CD4-positive, alpha-beta memory T cell (primary cell): ENCODE measurements around the gene SLC45A1. TPM values are rescaled to one million over a fixed set of nuclear protein-coding genes. Genes with fewer than 3 reads are reported as not detected.

Experiments
- CTCF ChIA-PET: fragments of 350-600 bp; sonication (Branson Sonifier 250); formaldehyde crosslinking; loops from one replicate; lab custom pipeline; 2021; ENCODE audit warnings: inconsistent platforms; ENCODE audit not compliant: partially characterized antibody; lab: Charles Lee
- POLR2A ChIA-PET: fragments of 350-600 bp; sonication (Branson Sonifier 250); formaldehyde crosslinking; loops from one replicate; lab custom pipeline; 2021; ENCODE audit not compliant: partially characterized antibody; lab: Charles Lee
- DNase-seq, 5 donors: peaks; one replicate each; pipeline versions ENCODE4 v3.0.0 to v3.0.0-alpha.2; 2020 to 2022; ENCODE audit warnings: mixed read lengths in 1 of 5
- H3K27ac ChIP-seq: one replicate; pipeline ENCODE4 v1.7.0; 2013; ENCODE audit warnings: low read depth, low read length
- H3K27me3 ChIP-seq: 2 replicates; pipeline ENCODE4 v1.7.0; 2013; ENCODE audit warnings: mild to moderate bottlenecking, low read length, moderate library complexity; ENCODE audit not compliant: insufficient read depth
- H3K36me3 ChIP-seq: 2 replicates; pipeline ENCODE4 v1.7.0; 2013; ENCODE audit warnings: mild to moderate bottlenecking, low read length, moderate library complexity; ENCODE audit not compliant: insufficient read depth
- H3K4me1 ChIP-seq: 2 replicates; pipeline ENCODE4 v1.7.0; 2013; ENCODE audit warnings: mild to moderate bottlenecking, low read length, moderate library complexity; ENCODE audit not compliant: insufficient read depth
- H3K4me3 ChIP-seq, 2 donors: one replicate each; pipeline ENCODE4 v1.7.0; 2013; ENCODE audit warnings: low read length in 2 of 2, mild to moderate bottlenecking in 1 of 2
- H3K9me3 ChIP-seq, 2 donors: one replicate each; pipeline ENCODE4 v1.7.0; 2013; ENCODE audit warnings: low read length in 2 of 2, control low read depth in 1 of 2; ENCODE audit not compliant: control insufficient read depth in 1 of 2
- H3K27ac Mint-ChIP-seq, 7 donors: one replicate each; pipeline ENCODE4 v1.8.0; 2020 to 2021; ENCODE audit warnings: mixed read lengths in 7 of 7, mild to moderate bottlenecking in 6 of 7, inconsistent platforms in 3 of 7, moderate library complexity in 3 of 7
- H3K27me3 Mint-ChIP-seq, 2 donors: one replicate each; pipeline ENCODE4 v1.8.0; 2020 to 2021; ENCODE audit warnings: mixed read lengths in 2 of 2
- H3K36me3 Mint-ChIP-seq, 2 donors: one replicate each; pipeline ENCODE4 v1.8.0; 2020 to 2021; ENCODE audit warnings: mixed read lengths in 2 of 2, inconsistent platforms in 1 of 2, mild to moderate bottlenecking in 1 of 2
- H3K4me1 Mint-ChIP-seq, 4 donors: one replicate each; pipeline ENCODE4 v1.8.0; 2020 to 2021; ENCODE audit warnings: mixed read lengths in 4 of 4, mild to moderate bottlenecking in 1 of 4
- H3K4me3 Mint-ChIP-seq, 8 donors: one replicate each; pipeline ENCODE4 v1.8.0; 2020 to 2021; ENCODE audit warnings: mixed read lengths in 8 of 8, mild to moderate bottlenecking in 7 of 8, moderate library complexity in 6 of 8, inconsistent platforms in 3 of 8
- H3K9me3 Mint-ChIP-seq, 8 donors: one replicate each; pipeline ENCODE4 v1.8.0; 2020 to 2021; ENCODE audit warnings: mixed read lengths in 8 of 8, mild to moderate bottlenecking in 5 of 8, inconsistent platforms in 3 of 8, moderate library complexity in 1 of 8
- intact Hi-C: fragments of 100-400 bp; cut with micrococcal nuclease; formaldehyde crosslinking; loops from one replicate; pipeline ENCODE4 v1.15.1; 2023
- polyA plus RNA-seq, 2 donors: library from polyadenylated mRNA; unstranded; fragments of 300-500 nt; fragmentation: Illumina TruSeq; gene quantifications; one replicate each; pipeline ENCODE4 v1.2.3, GENCODE V29; 2021
- total RNA-seq, 2 experiments: library from RNA; stranded (reverse); gene quantifications; one replicate each; pipeline ENCODE4 v1.2.3, GENCODE V29; 2021

SLC45A1 gene
- total and polyA plus RNA-seq, 4 experiments from 2014 or later, result 0.33 to 1.2 (median 0.73) TPM

- Mint-ChIP-seq H3K4me1 (no peaks in the 10 kb centered on the region), H3K4me3 (no peak overlapping the region), H3K9me3 (no peaks in the 10 kb centered on the region), H3K36me3 (peaks cover 0 to under 1% of the 10 kb centered on the region in 2 donors), H3K27ac (no peak overlapping the region), H3K27me3 (no peaks in the 10 kb centered on the region)
- CTCF ChIA-PET, result interaction anchor here (3.5 kb wide), 1 partner anchor 21 kb away, joined by 9 read pairs; no protein-coding TSS in a partner anchor
- H3K4me1 ChIP-seq, result no peaks in the 10 kb centered on the region
- intact Hi-C loops, result no loop called here
- no peaks in the 10 kb centered on the region for H3K9me3 ChIP-seq
- no peaks in the 10 kb centered on the region for H3K27me3 ChIP-seq
- H3K36me3 ChIP-seq, result no peaks in the 10 kb centered on the region
- no peak overlapping the region for H3K27ac ChIP-seq
- H3K4me3 ChIP-seq, result no peak overlapping the region
- DNase-seq, result no peak
- POLR2A ChIA-PET, result no interaction called here
Measured at GRCh38 chr1:8329439-8329838, 11.5 kb downstream of the SLC45A1 start.

- H3K4me3 Mint-ChIP-seq, result no peak overlapping the region
- H3K27ac Mint-ChIP-seq, result no peak overlapping the region
- intact Hi-C loops, result no loop called here
Measured at GRCh38 chr1:8329858-8330257, 11.9 kb downstream of the SLC45A1 start.

GRCh38 chr1:8330271-8331125 is 12.6 kb downstream of the SLC45A1 start:
- intact Hi-C loops, result no loop called here
- H3K36me3 Mint-ChIP-seq, result peaks cover 0 to 4% of the 10 kb centered on the region in 2 donors
- H3K27me3 ChIP-seq, result no peaks in the 10 kb centered on the region
- no peak for DNase-seq
- H3K27ac Mint-ChIP-seq, result no peak overlapping the region
- H3K9me3 Mint-ChIP-seq, result peaks cover 0 to 2% (median 0%) of the 10 kb centered on the region in 8 donors
- no peaks in the 10 kb centered on the region for H3K36me3 ChIP-seq
- no peak overlapping the region for H3K4me3 Mint-ChIP-seq
- H3K4me1 ChIP-seq, result no peaks in the 10 kb centered on the region
- no peaks in the 10 kb centered on the region for H3K27me3 Mint-ChIP-seq
- H3K9me3 ChIP-seq, result no peaks in the 10 kb centered on the region
- no peak overlapping the region for H3K27ac ChIP-seq
- H3K4me1 Mint-ChIP-seq, result no peaks in the 10 kb centered on the region
- ChIA-PET CTCF (no interaction called here), POLR2A (no interaction called here)
- no peak overlapping the region for H3K4me3 ChIP-seq

More at GRCh38 chr1:8329858-8330257, 11.9 kb downstream of the SLC45A1 start:
- H3K4me3 ChIP-seq, result no peak overlapping the region
- DNase-seq, result no peak
- Mint-ChIP-seq H3K9me3 (peaks cover 0 to 2% (median 0%) of the 10 kb centered on the region in 8 donors), H3K4me1 (no peaks in the 10 kb centered on the region), H3K27me3 (no peaks in the 10 kb centered on the region), H3K36me3 (peaks cover 0 to 4% of the 10 kb centered on the region in 2 donors)
- H3K9me3 ChIP-seq, result no peaks in the 10 kb centered on the region
- ChIA-PET POLR2A (no interaction called here), CTCF (no interaction called here)
- no peak overlapping the region for H3K27ac ChIP-seq
- no peaks in the 10 kb centered on the region for H3K27me3 ChIP-seq
- no peaks in the 10 kb centered on the region for H3K36me3 ChIP-seq
- no peaks in the 10 kb centered on the region for H3K4me1 ChIP-seq

- H3K9me3 Mint-ChIP-seq, result peaks cover 0 to 5% (median under 1%) of the 10 kb centered on the region in 8 donors
- POLR2A ChIA-PET, result no interaction called here
- CTCF ChIA-PET, result no interaction called here
- intact Hi-C loops, result no loop called here
- H3K4me3 ChIP-seq, result no peak overlapping the region
- H3K36me3 ChIP-seq, result no peaks in the 10 kb centered on the region
- H3K4me1 ChIP-seq, result no peaks in the 10 kb centered on the region
- no peak overlapping the region for H3K27ac ChIP-seq
- no peaks in the 10 kb centered on the region for H3K27me3 Mint-ChIP-seq
- no peaks in the 10 kb centered on the region for H3K4me1 Mint-ChIP-seq
- no peak overlapping the region for H3K4me3 Mint-ChIP-seq
- no peaks in the 10 kb centered on the region for H3K9me3 ChIP-seq
- H3K36me3 Mint-ChIP-seq, result peaks cover 2 to 11% of the 10 kb centered on the region in 2 donors
- DNase-seq, result no peak
- no peak overlapping the region for H3K27ac Mint-ChIP-seq
- no peaks in the 10 kb centered on the region for H3K27me3 ChIP-seq
Measured at GRCh38 chr1:8332806-8333205, 14.9 kb downstream of the SLC45A1 start.

- H3K27me3 ChIP-seq, result no peaks in the 10 kb centered on the region
- CTCF ChIA-PET, result no interaction called here
- no peak for DNase-seq
- Mint-ChIP-seq H3K36me3 (peaks cover 2 to 11% of the 10 kb centered on the region in 2 donors), H3K9me3 (peaks cover 0 to 5% (median under 1%) of the 10 kb centered on the region in 8 donors), H3K27me3 (no peaks in the 10 kb centered on the region), H3K4me1 (no peaks in the 10 kb centered on the region), H3K27ac (no peak overlapping the region), H3K4me3 (no peak overlapping the region)
- H3K36me3 ChIP-seq, result no peaks in the 10 kb centered on the region
- H3K4me3 ChIP-seq, result no peak overlapping the region
- intact Hi-C loops, result no loop called here
- no peaks in the 10 kb centered on the region for H3K4me1 ChIP-seq
- POLR2A ChIA-PET, result no interaction called here
- no peak overlapping the region for H3K27ac ChIP-seq
- no peaks in the 10 kb centered on the region for H3K9me3 ChIP-seq
Measured at GRCh38 chr1:8333246-8333987, 15.5 kb downstream of the SLC45A1 start.

- H3K27me3 ChIP-seq, result no peaks in the 10 kb centered on the region
- DNase-seq, result no peak
- peaks cover 0 to 5% (median under 1%) of the 10 kb centered on the region in 8 donors for H3K9me3 Mint-ChIP-seq
- no peaks in the 10 kb centered on the region for H3K9me3 ChIP-seq
- H3K27me3 Mint-ChIP-seq, result no peaks in the 10 kb centered on the region
- H3K4me1 Mint-ChIP-seq, result no peaks in the 10 kb centered on the region
- CTCF ChIA-PET, result no interaction called here
- H3K4me3 Mint-ChIP-seq, result no peak overlapping the region
- intact Hi-C loops, result no loop called here
- no peaks in the 10 kb centered on the region for H3K36me3 ChIP-seq
- H3K27ac ChIP-seq, result no peak overlapping the region
- POLR2A ChIA-PET, result no interaction called here
- H3K27ac Mint-ChIP-seq, result no peak overlapping the region
- H3K4me1 ChIP-seq, result no peaks in the 10 kb centered on the region
- peaks cover 2 to 11% of the 10 kb centered on the region in 2 donors for H3K36me3 Mint-ChIP-seq
- no peak overlapping the region for H3K4me3 ChIP-seq
Measured at GRCh38 chr1:8334106-8334851, 16.4 kb downstream of the SLC45A1 start.

- ChIA-PET POLR2A (no interaction called here), CTCF (no interaction called here)
- Histone ChIP-seq H3K4me3 (no peak overlapping the region), H3K36me3 (no peaks in the 10 kb centered on the region), H3K27me3 (no peaks in the 10 kb centered on the region), H3K4me1 (no peaks in the 10 kb centered on the region), H3K9me3 (no peaks in the 10 kb centered on the region), H3K27ac (no peak overlapping the region)
- peaks cover 2 to 16% of the 10 kb centered on the region in 2 donors for H3K36me3 Mint-ChIP-seq
- intact Hi-C loops, result no loop called here
- no peak for DNase-seq
- H3K27me3 Mint-ChIP-seq, result no peaks in the 10 kb centered on the region
- H3K9me3 Mint-ChIP-seq, result peaks cover 0 to 5% (median under 1%) of the 10 kb centered on the region in 8 donors
- H3K4me3 Mint-ChIP-seq, result no peak overlapping the region
- no peak overlapping the region for H3K27ac Mint-ChIP-seq
- H3K4me1 Mint-ChIP-seq, result no peaks in the 10 kb centered on the region
Measured at GRCh38 chr1:8335246-8335645, 17.3 kb downstream of the SLC45A1 start.
